GM06990 (cell line): ENCODE results near the gene LRRC15.

ENCODE experiments used
- DNase-seq: peaks from one replicate; pipeline ENCODE4 v3.0.0-alpha.2; 2011; ENCODE audit not compliant: insufficient read length; ENCODE audit errors: extremely low read depth
- H3K27me3 ChIP-seq: replicated peaks from 2 replicates; pipeline ENCODE4 v1.6.0; 2011; ENCODE audit warnings: low read length; ENCODE audit not compliant: control insufficient read depth, insufficient read depth
- H3K36me3 ChIP-seq: 2 replicates; pipeline ENCODE4 v1.5.1; 2011; ENCODE audit warnings: low read length; ENCODE audit not compliant: control insufficient read depth, insufficient read depth
- H3K4me3 ChIP-seq: replicated peaks from 2 replicates; pipeline ENCODE4 v1.5.1; 2011; ENCODE audit warnings: low read depth, mild to moderate bottlenecking, control low read depth, low read length
- CTCF ChIP-seq: IDR thresholded peaks from 2 replicates; pipeline ENCODE4 v1.5.1; 2011; ENCODE audit warnings: low read length, control low read depth, mild to moderate bottlenecking, inconsistent platforms; ENCODE audit not compliant: insufficient read depth, poor library complexity, severe bottlenecking

The LRRC15 gene

GRCh38 chr3:194320100-194320499, 49.4 kb downstream of the LRRC15 start:
- no peak for TF ChIP-seq CTCF
- no peak for DNase-seq
- H3K27me3 ChIP-seq = no peaks in the 10 kb centered on the region
- no peak overlapping the region for H3K4me3 ChIP-seq
- no peaks in the 10 kb centered on the region for H3K36me3 ChIP-seq

GRCh38 chr3:194318511-194319161, 50.9 kb downstream of the LRRC15 start:
- Histone ChIP-seq H3K36me3 (no peaks in the 10 kb centered on the region), H3K27me3 (no peaks in the 10 kb centered on the region), H3K4me3 (no peak overlapping the region)
- DNase-seq = no peak
- no peak for TF ChIP-seq CTCF

- no peak for DNase-seq
- H3K27me3 ChIP-seq = no peaks in the 10 kb centered on the region
Measured at GRCh38 chr3:194316918-194317317, 52.6 kb downstream of the LRRC15 start.

GRCh38 chr3:194315965-194316361, 53.6 kb downstream of the LRRC15 start:
- no peaks in the 10 kb centered on the region for H3K36me3 ChIP-seq
- H3K27me3 ChIP-seq = no peaks in the 10 kb centered on the region
- H3K4me3 ChIP-seq = no peak overlapping the region
- DNase-seq = no peak
- TF ChIP-seq CTCF = no peak

More at GRCh38 chr3:194316918-194317317, 52.6 kb downstream of the LRRC15 start:
- no peak overlapping the region for H3K4me3 ChIP-seq
- no peak for TF ChIP-seq CTCF
- no peaks in the 10 kb centered on the region for H3K36me3 ChIP-seq

- no peaks in the 10 kb centered on the region for H3K36me3 ChIP-seq
- DNase-seq = peak; percentile 91
- peak; percentile 80 for TF ChIP-seq CTCF
Measured at GRCh38 chr3:194315088-194315964, 54.2 kb downstream of the LRRC15 start.

More at GRCh38 chr3:194315088-194315964, 54.2 kb downstream of the LRRC15 start:
- Histone ChIP-seq H3K27me3 (no peaks in the 10 kb centered on the region), H3K4me3 (peak overlapping the region; percentile 54)
